PC-3 (cell line): Measurements from ENCODE around the gene GRK7. TPM values are rescaled to one million over a fixed set of nuclear protein-coding genes. Genes with fewer than 3 reads are reported as not detected.
"Not testable (repeated sequence)": the region's sequence is repeated elsewhere in the genome, so short reads cannot be mapped to it uniquely, and the experiment has no call there.

ENCODE experiments used
- ATAC-seq: fragments of 200-7000 bp; cut with Tn5 transposase; 2 replicates; pipeline ENCODE4 v1.9.1; 2020; ENCODE audit warnings: mild to moderate bottlenecking, moderate library complexity
- BruUV-seq: library from RNA; stranded (reverse); fragments of 400-500 nt; replicated peaks from 2 replicates; lab custom pipeline; 2021; lab: Mats Ljungman, UMichigan
- CTCF ChIA-PET: fragments of 300-600 bp; sonication (Branson Sonifier 250); formaldehyde crosslinking; loops from one replicate; lab custom pipeline; 2022; ENCODE audit warnings: antibody characterized with exemption; lab: Charles Lee
- POLR2A ChIA-PET: fragments of 300-600 bp; sonication (Branson Sonifier 250); formaldehyde crosslinking; loops from one replicate; lab custom pipeline; 2022; ENCODE audit warnings: antibody characterized with exemption; ENCODE audit not compliant: unreplicated experiment; lab: Charles Lee
- DNase-seq: peaks from one replicate; pipeline ENCODE4 v3.0.0-alpha.2; 2015
- H2AFZ ChIP-seq: fragments of 300-600 bp; sonication (generic); 2 replicates; pipeline ENCODE4 v1.6.0; 2016; ENCODE audit warnings: antibody characterized with exemption, low read length
- H3F3A ChIP-seq: fragments of 300-600 bp; sonication (generic); one replicate; pipeline ENCODE4 v1.6.0; 2017; ENCODE audit warnings: antibody characterized with exemption, low read length, control low read depth, mild to moderate bottlenecking; ENCODE audit not compliant: unreplicated experiment
- H3K27ac ChIP-seq: fragments of 300-600 bp; sonication (generic); 2 replicates; pipeline ENCODE4 v1.5.1; 2016; ENCODE audit warnings: mild to moderate bottlenecking, low read length
- H3K27me3 ChIP-seq: fragments of 300-600 bp; sonication (generic); 2 replicates; pipeline ENCODE4 v1.6.1; 2016; ENCODE audit warnings: low read length, mixed read lengths
- H3K36me3 ChIP-seq: fragments of 300-600 bp; sonication (generic); 2 replicates; pipeline ENCODE4 v1.6.1; 2016; ENCODE audit warnings: low read depth, mixed run types, low read length, mixed read lengths
- H3K4me1 ChIP-seq: fragments of 300-600 bp; sonication (generic); 2 replicates; pipeline ENCODE4 v1.5.1; 2016; ENCODE audit warnings: low read length; ENCODE audit not compliant: insufficient read depth
- H3K4me2 ChIP-seq: fragments of 300-600 bp; sonication (generic); 2 replicates; pipeline ENCODE4 v1.6.0; 2016; ENCODE audit warnings: low read length
- H3K4me3 ChIP-seq: fragments of 300-600 bp; sonication (generic); 2 replicates; pipeline ENCODE4 v1.5.1; 2016; ENCODE audit warnings: mild to moderate bottlenecking, low read length, mixed read lengths
- H3K79me2 ChIP-seq: fragments of 300-600 bp; sonication (generic); 2 replicates; pipeline ENCODE4 v1.6.1; 2017; ENCODE audit warnings: low read length, mixed read lengths
- H3K9ac ChIP-seq: fragments of 300-600 bp; sonication (generic); 2 replicates; pipeline ENCODE4 v1.6.0; 2016; ENCODE audit warnings: mild to moderate bottlenecking, low read length
- H3K9me2 ChIP-seq: fragments of 300-600 bp; sonication (generic); replicated peaks from 2 replicates; pipeline ENCODE4 v1.6.1; 2016; ENCODE audit warnings: mixed run types, low read length, mixed read lengths
- H3K9me3 ChIP-seq: fragments of 300-600 bp; sonication (generic); 2 replicates; pipeline ENCODE4 v1.6.1; 2016; ENCODE audit warnings: low read length, mixed read lengths
- H4K20me1 ChIP-seq: fragments of 300-600 bp; sonication (generic); 2 replicates; pipeline ENCODE4 v1.6.1; 2016; ENCODE audit warnings: low read length, mixed read lengths
- EZH2 ChIP-seq: fragments of 300-600 bp; sonication (generic); IDR thresholded peaks from one replicate; pipeline ENCODE4 v1.6.1; 2017; ENCODE audit warnings: antibody characterized with exemption, mild to moderate bottlenecking, low read length; ENCODE audit not compliant: unreplicated experiment
- EZH2phosphoT487 ChIP-seq: fragments of 300-600 bp; sonication (generic); IDR thresholded peaks from 2 replicates; pipeline ENCODE4 v1.6.1; 2018; ENCODE audit warnings: mild to moderate bottlenecking, antibody characterized with exemption, low read length, borderline replicate concordance
- intact Hi-C: fragments of 100-400 bp; cut with micrococcal nuclease; formaldehyde crosslinking; loops from 2 replicates; pipeline ENCODE4 v1.9.0; 2023
- total RNA-seq: library from RNA; depleted of rRNA; stranded (reverse); fragments of >200 nt; gene quantifications from 2 replicates; pipeline ENCODE4 v1.2.3, GENCODE V29; 2014
- TF ChIP-seq, protein P1 (sequence below): fragments of 300-600 bp; sonication (generic); conservative IDR thresholded peaks from 2 replicates; pipeline ENCODE4 v1.5.1; 2017; ENCODE audit warnings: antibody characterized with exemption, low read depth, mild to moderate bottlenecking, low read length

The GRK7 gene
- total RNA-seq, 1 experiment from 2014 or later: not detected

DNA sequence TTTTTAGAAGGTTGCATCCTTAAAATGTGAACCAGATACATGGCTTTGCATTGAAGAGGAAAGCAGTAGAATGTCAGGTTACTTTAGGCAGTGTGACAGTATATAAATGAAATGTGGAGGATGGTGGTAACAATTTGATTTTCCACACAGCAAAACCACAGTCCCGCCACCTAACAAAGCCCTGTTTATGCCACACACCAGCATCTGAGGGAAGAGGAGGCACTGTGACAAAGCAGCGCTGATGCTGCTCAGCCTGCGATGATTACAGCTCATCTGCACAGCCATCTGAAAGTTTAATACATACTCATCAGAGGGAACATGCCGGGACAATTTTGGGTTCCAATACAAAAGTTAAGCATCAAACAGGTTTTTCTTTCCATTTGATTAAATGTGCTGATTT lies 16.2 kb upstream of the GRK7 start:
- Histone ChIP-seq H3K4me2 (no peak overlapping the region), H3K36me3 (peaks cover 18% of the 10 kb centered on the region), H3K27ac (no peak overlapping the region), H3K4me1 (no peaks in the 10 kb centered on the region), H2AFZ (no peak overlapping the region), H3K79me2 (peaks cover 33% of the 10 kb centered on the region), H3K9me3 (no peaks in the 10 kb centered on the region), H3K9ac (no peak overlapping the region), H3K27me3 (no peaks in the 10 kb centered on the region), H3K4me3 (no peak overlapping the region), H3F3A (no peaks in the 10 kb centered on the region), H3K9me2 (no peaks in the 10 kb centered on the region), H4K20me1 (no peaks in the 10 kb centered on the region)
- TF ChIP-seq EZH2 (no peak), EZH2phosphoT487 (no peak)
- TF ChIP-seq, protein P1, sequence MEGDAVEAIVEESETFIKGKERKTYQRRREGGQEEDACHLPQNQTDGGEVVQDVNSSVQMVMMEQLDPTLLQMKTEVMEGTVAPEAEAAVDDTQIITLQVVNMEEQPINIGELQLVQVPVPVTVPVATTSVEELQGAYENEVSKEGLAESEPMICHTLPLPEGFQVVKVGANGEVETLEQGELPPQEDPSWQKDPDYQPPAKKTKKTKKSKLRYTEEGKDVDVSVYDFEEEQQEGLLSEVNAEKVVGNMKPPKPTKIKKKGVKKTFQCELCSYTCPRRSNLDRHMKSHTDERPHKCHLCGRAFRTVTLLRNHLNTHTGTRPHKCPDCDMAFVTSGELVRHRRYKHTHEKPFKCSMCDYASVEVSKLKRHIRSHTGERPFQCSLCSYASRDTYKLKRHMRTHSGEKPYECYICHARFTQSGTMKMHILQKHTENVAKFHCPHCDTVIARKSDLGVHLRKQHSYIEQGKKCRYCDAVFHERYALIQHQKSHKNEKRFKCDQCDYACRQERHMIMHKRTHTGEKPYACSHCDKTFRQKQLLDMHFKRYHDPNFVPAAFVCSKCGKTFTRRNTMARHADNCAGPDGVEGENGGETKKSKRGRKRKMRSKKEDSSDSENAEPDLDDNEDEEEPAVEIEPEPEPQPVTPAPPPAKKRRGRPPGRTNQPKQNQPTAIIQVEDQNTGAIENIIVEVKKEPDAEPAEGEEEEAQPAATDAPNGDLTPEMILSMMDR: no peak
- ATAC-seq: no peak
- POLR2A ChIA-PET: no interaction called here
- intact Hi-C loops: no loop called here
- BruUV-seq: no TSS peak
- no peak for DNase-seq
- CTCF ChIA-PET: no interaction called here

DNA sequence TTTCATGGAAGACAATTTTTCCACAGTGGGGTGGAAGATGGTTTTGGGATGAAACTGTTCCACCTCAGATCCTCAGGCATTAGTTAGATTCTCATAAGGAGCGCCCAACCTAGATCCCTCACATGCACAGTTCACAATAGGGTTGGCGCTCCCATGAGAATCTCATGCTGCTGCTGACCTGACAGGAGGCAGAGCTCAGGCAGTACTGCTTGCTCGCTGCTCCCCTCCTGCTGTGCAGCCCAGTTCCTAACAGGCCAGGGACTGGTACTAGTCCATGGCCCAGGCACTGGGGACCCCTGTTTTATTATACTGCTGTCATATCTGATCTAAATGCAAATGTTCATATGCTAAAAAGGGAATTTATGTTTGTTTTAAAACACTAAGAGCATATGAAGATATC lies 9.8 kb upstream of the GRK7 start:
- no peaks in the 10 kb centered on the region for H3K9me2 ChIP-seq
- DNase-seq (no peak), ATAC-seq (no peak)
- no peak overlapping the region for H2AFZ ChIP-seq
- no peaks in the 10 kb centered on the region; the same call in 1 of the 2 replicates for H3K36me3 ChIP-seq
- H3K9me3 ChIP-seq: no peaks in the 10 kb centered on the region
- H3K4me1 ChIP-seq: no peaks in the 10 kb centered on the region
- no peaks in the 10 kb centered on the region for H3F3A ChIP-seq
- no peak overlapping the region for H3K4me2 ChIP-seq
- no peak overlapping the region for H3K27ac ChIP-seq
- H3K79me2 ChIP-seq: no peaks in the 10 kb centered on the region
- intact Hi-C loops: no loop called here
- no peaks in the 10 kb centered on the region for H3K27me3 ChIP-seq
- TF ChIP-seq EZH2: no peak
- H3K9ac ChIP-seq: no peak overlapping the region
- no peaks in the 10 kb centered on the region for H4K20me1 ChIP-seq
- POLR2A ChIA-PET: no interaction called here
- BruUV-seq: no TSS peak
- CTCF ChIA-PET: no interaction called here
- no peak overlapping the region for H3K4me3 ChIP-seq

DNA sequence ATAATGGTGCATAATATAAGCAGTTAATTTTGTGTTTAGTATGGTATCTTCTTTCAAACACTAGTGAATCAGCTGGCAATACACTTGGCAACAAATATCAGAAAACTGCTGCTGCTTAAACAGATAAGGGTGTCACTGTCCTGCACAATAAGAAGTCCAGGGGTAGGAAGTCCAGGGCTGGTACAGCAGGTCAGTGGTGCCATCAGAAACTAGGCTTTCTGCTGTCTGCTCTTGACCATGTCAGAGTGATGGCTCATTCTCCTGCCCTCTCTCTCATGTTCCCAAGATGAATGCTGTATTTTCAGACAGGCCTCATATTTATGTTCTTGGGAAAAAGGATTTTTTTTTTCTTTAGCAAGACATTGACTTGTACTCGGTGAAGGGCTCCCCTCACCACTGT lies 9.2 kb upstream of the GRK7 start:
- CTCF ChIA-PET: no interaction called here
- POLR2A ChIA-PET: no interaction called here
- H3K4me3 ChIP-seq: no peak overlapping the region
- no peaks in the 10 kb centered on the region; the same call in 1 of the 2 replicates for H3K36me3 ChIP-seq
- H3K9me2 ChIP-seq: no peaks in the 10 kb centered on the region
- intact Hi-C loops: no loop called here
- H3K9ac ChIP-seq: no peak overlapping the region
- no peak for TF ChIP-seq EZH2phosphoT487
- TF ChIP-seq, protein P1: no peak
- no peaks in the 10 kb centered on the region for H3K79me2 ChIP-seq
- no peak overlapping the region for H2AFZ ChIP-seq
- H3K9me3 ChIP-seq: no peaks in the 10 kb centered on the region
- no peak overlapping the region for H3K4me2 ChIP-seq
- no peak for DNase-seq
- no peaks in the 10 kb centered on the region for H3F3A ChIP-seq
- no peak for ATAC-seq
- BruUV-seq: no TSS peak
- no peaks in the 10 kb centered on the region for H4K20me1 ChIP-seq
- H3K27me3 ChIP-seq: no peaks in the 10 kb centered on the region
- H3K4me1 ChIP-seq: no peaks in the 10 kb centered on the region
- no peak overlapping the region for H3K27ac ChIP-seq

DNA sequence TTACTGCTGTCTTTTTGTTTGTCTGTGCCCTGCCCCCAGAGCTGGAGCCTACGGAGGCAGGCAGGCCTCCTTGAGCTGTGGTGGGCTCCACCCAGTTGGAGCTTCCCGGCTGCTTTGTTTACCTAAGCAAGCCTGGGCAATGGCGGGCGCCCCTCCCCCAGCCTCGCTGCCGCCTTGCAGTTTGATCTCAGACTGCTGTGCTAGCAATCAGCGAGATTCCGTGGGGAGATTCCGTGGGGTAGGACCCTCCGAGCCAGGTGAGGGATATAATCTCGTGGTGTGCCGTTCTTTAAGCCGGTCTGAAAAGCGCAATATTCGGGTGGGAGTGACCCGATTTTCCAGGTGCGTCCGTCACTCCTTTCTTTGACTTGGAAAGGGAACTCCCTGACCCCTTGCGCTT lies 656 bp upstream of the GRK7 start:
- intact Hi-C loops, CTCF ChIA-PET: not testable (repeated sequence)

More for the DNA sequence above, 656 bp upstream of the GRK7 start:
- H3K36me3 ChIP-seq, H3K27me3 ChIP-seq, H4K20me1 ChIP-seq, ATAC-seq, H3K79me2 ChIP-seq, BruUV-seq, H3K9me2 ChIP-seq, H3F3A ChIP-seq, H3K4me3 ChIP-seq, H3K4me1 ChIP-seq, H3K27ac ChIP-seq, H3K4me2 ChIP-seq, H2AFZ ChIP-seq, DNase-seq, POLR2A ChIA-PET, H3K9ac ChIP-seq, H3K9me3 ChIP-seq: not testable (repeated sequence)
